ENCODE results near the gene CPNE5. TPM values are rescaled to one million over a fixed set of nuclear protein-coding genes. Genes with fewer than 3 reads are reported as not detected.

CPNE5 gene
- total RNA-seq, 4 donors from 2014 or later = 1.1 to 4.6 (median 2.9) TPM

DNA sequence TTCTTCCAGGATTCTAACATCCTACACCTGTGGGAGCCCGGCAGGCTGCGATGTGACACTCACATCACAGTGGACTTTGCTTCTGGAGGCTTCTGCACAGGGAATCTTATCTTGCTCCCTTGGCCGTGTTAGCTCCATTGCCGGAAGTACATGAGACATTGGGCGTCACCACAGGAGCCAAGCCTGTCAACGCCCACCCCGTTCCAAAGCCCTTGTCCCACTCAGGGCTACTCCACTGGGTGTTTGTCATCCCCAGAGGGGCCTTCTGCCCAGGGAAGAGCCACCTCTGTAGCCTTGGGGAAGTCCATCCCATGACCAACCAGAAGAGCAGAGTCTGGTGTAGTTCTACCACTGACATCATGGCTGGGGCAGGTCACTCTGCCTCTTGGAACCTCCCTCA, 139.9 kb downstream of the CPNE5 start:
- 60 to 74% methylated on average over 3 to 7 of the region's 7 CpGs for WGBS, 2 donors
- intact Hi-C loops (cut with DNase I) = no loop called here
- H3K4me1 ChIP-seq = peaks cover 7 to 14% of the 10 kb centered on the region in 2 donors

DNA sequence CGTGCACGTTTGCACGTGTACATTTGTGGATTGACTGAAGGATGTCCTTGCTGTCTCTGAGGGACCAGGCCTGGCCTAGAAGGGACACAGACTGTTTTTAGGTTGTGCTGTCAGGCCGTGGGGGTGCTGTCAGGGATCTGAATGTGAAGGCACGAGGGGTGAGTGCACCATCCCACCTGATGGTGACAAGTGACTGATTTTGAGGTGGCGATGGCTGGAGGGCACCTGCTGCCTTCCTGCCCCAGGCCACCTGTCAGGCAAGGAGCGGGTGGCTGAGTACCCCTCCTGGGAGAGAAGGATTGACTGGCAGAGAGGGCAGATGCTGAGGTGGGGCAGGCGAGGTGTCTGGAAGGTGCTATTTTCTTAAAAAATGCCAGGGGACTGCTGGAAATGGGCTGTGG, 140.4 kb downstream of the CPNE5 start:
- Histone ChIP-seq H3K27ac (no peak overlapping the region), H3K9me3 (no peaks in the 10 kb centered on the region), H3K4me3 (replicated peaks in 1 of 3) (no peak overlapping the region), H3K36me3 (no peaks in the 10 kb centered on the region), H3K4me1 (peaks cover 7 to 15% of the 10 kb centered on the region in 2 donors), H3K27me3 (no peaks in the 10 kb centered on the region)
- intact Hi-C loops (cut with DNase I) = no loop called here
- no peak for TF ChIP-seq POLR2A (IDR thresholded peaks at IDR 0.05)
- TF ChIP-seq, protein P1, sequence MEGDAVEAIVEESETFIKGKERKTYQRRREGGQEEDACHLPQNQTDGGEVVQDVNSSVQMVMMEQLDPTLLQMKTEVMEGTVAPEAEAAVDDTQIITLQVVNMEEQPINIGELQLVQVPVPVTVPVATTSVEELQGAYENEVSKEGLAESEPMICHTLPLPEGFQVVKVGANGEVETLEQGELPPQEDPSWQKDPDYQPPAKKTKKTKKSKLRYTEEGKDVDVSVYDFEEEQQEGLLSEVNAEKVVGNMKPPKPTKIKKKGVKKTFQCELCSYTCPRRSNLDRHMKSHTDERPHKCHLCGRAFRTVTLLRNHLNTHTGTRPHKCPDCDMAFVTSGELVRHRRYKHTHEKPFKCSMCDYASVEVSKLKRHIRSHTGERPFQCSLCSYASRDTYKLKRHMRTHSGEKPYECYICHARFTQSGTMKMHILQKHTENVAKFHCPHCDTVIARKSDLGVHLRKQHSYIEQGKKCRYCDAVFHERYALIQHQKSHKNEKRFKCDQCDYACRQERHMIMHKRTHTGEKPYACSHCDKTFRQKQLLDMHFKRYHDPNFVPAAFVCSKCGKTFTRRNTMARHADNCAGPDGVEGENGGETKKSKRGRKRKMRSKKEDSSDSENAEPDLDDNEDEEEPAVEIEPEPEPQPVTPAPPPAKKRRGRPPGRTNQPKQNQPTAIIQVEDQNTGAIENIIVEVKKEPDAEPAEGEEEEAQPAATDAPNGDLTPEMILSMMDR (IDR thresholded peaks at IDR 0.05) = no peak
- 86 to 88% methylated on average over 8 of the region's 8 CpGs for WGBS, 2 donors
- DNase-seq = no peak

More for the DNA sequence above, 139.9 kb downstream of the CPNE5 start:
- Histone ChIP-seq H3K27me3 (no peaks in the 10 kb centered on the region), H3K36me3 (no peaks in the 10 kb centered on the region), H3K27ac (no peak overlapping the region), H3K4me3 (replicated peaks in 1 of 3) (no peak overlapping the region), H3K9me3 (no peaks in the 10 kb centered on the region)
- TF ChIP-seq POLR2A (IDR thresholded peaks at IDR 0.05) = no peak
- TF ChIP-seq, protein P1 (IDR thresholded peaks at IDR 0.05) = no peak
- DNase-seq = no peak

GRCh38 chr6:36698196-36698595, 141.0 kb downstream of the CPNE5 start:
- Histone ChIP-seq H3K4me1 (peaks cover 7 to 16% of the 10 kb centered on the region in 2 donors), H3K36me3 (no peaks in the 10 kb centered on the region), H3K9me3 (no peaks in the 10 kb centered on the region), H3K27ac (no peak overlapping the region), H3K4me3 (replicated peaks in 1 of 3) (no peak overlapping the region), H3K27me3 (no peaks in the 10 kb centered on the region)
- TF ChIP-seq POLR2A (IDR thresholded peaks at IDR 0.05) = no peak
- TF ChIP-seq, protein P1 (IDR thresholded peaks at IDR 0.05) = no peak
- intact Hi-C loops (cut with DNase I) = no loop called here
- no peak for DNase-seq
- 86 to 91% methylated on average over 6 of the region's 6 CpGs for WGBS, 2 donors

DNA sequence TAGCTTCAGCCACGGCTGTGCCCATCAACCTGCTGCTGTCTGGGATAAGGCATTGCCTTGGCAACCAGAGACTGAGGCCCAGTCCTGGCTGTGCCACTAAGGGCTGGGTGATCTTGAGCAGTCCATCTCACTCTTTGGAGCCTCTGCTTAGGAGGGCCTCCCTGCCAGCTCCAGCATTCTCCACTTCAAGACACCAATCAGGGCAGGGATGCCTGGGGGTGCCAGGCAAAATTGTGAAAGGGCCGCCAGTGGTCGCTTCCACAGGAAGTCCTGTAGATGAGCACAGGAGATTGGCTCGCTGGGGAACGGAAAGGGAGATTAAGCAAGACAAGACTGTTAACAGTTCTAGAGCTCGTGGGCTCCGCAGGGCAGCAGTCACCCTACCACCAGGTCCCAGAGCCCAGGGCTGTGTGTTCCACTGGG, 141.8 kb downstream of the CPNE5 start, which contains the start of gene RAB44:
Gene RAB44 (plus strand): TSS at position 346 of the 423 bp plus-strand sequence. CDS start 6,410 bp downstream, outside the sequence.
- no peak for DNase-seq
- Histone ChIP-seq H3K4me3 (replicated peaks in 1 of 3) (no peak within 1 kb of the TSS), H3K27me3 (no peaks in the 10 kb centered on the region), H3K4me1 (peaks cover 12 to 23% of the 10 kb centered on the region in 2 donors), H3K27ac (no peak within 1 kb of the TSS), H3K36me3 (no peaks in the 10 kb centered on the region), H3K9me3 (no peaks in the 10 kb centered on the region)
- 77 to 91% methylated on average over 6 of the region's 7 CpGs for whole genome bisulfite sequencing, 2 donors
- TF ChIP-seq POLR2A (IDR thresholded peaks at IDR 0.05) = no peak
- TF ChIP-seq, protein P1 (IDR thresholded peaks at IDR 0.05) = no peak
- intact Hi-C loops (cut with DNase I) = no loop called here

DNA sequence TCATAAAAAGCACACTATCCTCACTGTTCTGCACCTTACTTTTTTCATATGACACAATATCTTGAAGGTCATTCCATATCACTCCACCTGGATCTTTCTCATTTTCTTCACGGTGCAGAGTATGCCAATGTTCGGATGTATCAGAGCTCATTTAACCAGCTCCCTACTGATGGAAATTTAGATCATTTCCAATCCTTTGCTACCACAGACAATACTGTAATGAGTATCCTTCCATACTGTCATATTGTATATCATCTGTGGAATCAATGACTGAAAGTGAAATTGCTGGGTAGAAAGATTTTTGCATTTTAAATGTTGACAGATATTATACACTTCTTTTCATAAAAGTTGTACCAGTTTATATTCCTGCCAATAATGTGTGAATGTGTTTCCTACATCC, 143.8 kb downstream of the CPNE5 start:
- no peak for DNase-seq
- H3K9me3 ChIP-seq = no peaks in the 10 kb centered on the region
- no peak for TF ChIP-seq POLR2A (IDR thresholded peaks at IDR 0.05)
- TF ChIP-seq, protein P1 (IDR thresholded peaks at IDR 0.05) = no peak
- no peaks in the 10 kb centered on the region for H3K27me3 ChIP-seq
- no peaks in the 10 kb centered on the region for H3K36me3 ChIP-seq
- intact Hi-C loops (cut with DNase I) = no loop called here
- no peak overlapping the region for H3K27ac ChIP-seq
- H3K4me1 ChIP-seq = peaks cover 14 to 22% of the 10 kb centered on the region in 2 donors
- 77 to 89% methylated on average over 2 of the region's 2 CpGs for WGBS, 2 donors
- no peak overlapping the region for H3K4me3 ChIP-seq (replicated peaks in 1 of 3)

All from thyroid gland (tissue), 4 donors.